HG02981 (cell line): ENCODE data around the gene TMEM212.

Source experiments
- ATAC-seq: cut with Tn5 transposase; IDR thresholded peaks from one replicate; pipeline ENCODE4 v1.9.1; 2021; ENCODE audit warnings: mild to moderate bottlenecking, moderate library complexity; ENCODE audit not compliant: unreplicated experiment

The TMEM212 gene

DNA sequence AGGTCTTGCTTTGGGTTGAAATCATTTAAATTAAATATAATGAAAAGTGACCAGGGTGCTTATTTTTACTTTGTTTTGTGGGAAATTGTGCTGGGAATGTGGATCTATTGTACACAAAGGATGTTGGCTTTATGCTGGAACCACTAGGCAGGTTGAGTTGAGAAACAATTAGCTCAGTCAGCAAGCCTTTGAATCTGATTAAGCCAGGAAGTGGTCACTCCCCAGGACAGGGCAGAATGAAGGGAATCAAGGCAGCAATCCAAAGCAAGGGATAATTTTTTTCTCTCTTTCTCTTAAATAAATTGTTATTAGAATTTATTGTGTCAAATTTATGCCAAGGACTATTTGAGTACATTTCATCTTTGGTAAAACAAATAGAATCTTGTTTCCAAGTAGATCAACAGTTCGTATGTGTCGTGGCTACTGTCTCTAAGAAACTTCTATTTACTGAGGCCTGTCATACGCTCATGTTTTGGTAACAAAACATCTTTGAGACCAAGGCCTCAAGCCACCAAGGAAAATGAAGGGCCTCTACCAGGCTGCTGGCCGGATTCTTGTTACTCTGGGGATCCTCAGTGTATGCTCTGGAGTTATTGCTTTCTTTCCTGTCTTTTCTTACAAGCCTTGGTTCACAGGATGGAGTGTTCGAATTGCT lies at the start of gene TMEM212:
TSS of gene TMEM212 (plus strand) at position 486 of the 655 bp plus-strand sequence. CDS start at position 521, 35 bp downstream.
- no peak for ATAC-seq

DNA sequence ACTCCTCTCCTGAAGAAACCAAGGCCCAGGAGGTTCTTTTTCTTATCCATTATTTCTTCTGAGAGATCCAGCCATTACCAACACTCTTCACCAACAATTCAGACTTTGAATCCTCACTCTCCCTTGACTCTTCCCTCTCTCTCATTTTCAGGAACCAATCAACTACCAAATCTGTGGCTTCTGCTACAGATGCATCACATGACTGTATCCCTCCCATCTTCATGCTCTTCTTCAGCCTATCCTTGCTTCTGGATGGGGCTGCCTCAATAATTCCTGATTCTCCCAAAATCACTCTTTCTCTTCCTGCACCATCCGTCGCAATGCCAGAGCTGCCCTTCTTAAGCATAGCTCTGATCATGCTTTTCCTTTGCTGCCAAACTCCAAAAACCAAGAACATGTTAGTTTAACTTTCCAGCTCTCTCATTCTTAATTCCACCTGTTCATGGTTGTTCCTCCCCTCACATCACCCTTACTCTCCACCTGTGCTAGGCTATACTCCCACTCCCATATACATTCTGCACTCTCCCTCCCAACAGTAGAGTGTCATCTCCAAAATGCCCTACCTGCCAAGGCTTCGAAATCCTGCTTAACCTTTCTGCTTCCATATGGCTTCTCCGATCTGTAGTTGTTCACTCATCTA lies 46.4 kb upstream of the TMEM212 start:
- ATAC-seq = peak; percentile 4

DNA sequence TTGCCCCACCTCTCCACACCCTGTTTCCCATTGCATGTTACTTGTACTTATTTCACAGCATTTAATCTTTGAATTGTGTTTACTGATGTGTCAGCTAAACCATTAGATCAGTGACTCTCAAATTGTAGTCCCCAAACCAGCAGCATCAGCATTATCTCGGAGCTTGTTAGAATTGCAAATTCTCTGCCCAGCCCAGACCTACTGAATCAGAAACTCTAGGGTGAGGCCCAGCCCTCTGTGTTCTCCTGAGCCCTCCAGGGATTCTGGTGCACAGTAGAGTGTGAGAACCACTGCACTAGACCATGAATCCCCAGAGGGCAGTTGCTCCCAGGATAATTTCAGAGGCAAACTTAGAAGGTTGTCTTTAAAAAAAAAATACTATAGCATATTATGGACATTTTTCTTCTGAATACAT lies 45.9 kb upstream of the TMEM212 start:
- peak; percentile 72 for ATAC-seq

DNA sequence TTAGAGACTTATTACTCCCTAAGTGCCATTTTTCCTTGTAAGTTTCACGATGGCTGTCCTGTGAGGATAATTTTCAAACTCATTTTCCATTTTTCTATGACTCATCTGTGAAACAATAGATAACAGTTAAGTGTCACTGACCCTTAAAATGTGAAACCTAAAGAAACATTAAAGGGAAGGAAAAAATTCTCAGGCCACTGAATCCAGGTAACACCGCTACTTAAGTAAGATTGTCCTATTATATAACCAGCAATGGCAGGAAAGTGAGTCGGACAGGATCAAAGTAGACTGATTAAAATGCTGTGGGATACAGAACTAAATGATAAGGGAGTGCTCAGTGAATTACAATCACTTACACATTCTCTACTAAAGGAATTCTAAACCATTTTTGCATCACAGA lies 45.3 kb upstream of the TMEM212 start:
- ATAC-seq = no peak

DNA sequence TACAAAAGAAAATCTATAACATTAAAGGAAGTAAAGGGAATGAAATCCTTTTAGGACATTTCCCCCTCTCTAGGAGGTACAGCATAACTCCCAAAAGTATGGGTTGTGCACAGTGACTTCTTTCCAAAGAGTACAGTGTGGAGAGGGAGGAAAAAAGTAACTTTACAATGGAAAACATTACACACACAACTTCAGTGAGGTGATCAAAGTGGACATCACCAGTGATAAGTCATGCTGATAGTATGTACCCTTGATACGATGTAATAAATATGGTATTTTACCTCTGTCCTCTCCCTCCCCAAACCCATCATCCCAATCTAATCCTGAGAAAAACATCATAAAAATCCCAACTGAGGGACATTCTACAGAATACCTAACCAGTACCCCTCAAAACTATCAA lies 43.6 kb upstream of the TMEM212 start:
- ATAC-seq = no peak

DNA sequence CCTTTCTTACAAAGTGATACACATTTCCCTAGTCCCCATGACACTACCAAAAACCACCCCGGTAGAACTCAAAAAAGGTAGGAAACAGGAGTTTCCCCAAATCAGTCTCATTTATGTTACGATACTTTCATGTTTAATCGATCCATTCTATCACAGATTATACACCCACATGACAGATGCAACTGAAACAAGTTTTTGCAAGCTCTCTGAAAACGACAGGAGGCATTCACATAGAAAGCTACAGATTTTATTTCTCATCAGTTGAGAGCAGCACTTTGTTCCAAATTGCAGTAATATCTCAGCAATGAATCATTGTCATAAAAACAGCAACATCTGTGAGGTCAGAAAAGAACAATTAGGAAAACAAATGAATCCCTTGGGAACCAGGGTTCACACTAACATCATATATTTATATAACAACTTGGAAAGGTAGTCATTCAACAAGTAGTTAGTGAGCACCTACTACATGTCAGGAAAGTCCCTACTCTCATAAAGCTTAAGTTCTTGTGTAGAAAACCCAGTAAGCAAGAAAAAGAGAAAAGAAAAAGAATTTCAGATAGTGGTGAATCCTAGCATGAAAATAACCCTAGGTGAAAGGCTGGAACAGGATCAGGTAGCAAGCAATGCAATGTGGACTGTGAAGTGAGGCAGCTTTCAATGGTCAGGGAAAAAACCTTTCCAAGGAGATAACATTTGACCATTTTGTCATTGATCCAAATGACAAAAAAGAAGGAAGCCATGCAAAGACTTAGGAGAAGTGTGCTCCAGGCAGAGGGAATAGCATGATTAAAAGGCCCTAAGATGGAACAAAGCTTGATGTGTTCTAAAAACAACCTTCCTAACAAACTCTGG lies 41.2 kb upstream of the TMEM212 start:
- ATAC-seq = no peak

DNA sequence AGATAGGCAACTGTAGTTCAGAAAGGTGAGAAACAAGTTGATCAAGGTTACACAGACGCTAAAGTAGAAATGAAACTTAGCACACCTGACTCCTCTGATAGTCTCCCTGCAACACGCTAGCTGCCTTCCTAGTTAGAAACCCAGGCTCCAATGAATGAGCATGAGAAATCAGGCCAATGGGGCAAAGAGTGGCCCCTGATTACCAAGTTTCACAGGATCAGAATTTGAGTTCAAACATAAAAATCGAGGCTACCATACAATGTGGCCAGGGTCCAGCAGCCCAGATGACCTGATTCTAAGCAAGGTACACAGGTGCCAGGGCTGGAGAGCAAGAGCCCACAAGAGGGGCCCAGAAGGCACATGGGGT lies 40.6 kb upstream of the TMEM212 start:
- ATAC-seq = peak; percentile 35

DNA sequence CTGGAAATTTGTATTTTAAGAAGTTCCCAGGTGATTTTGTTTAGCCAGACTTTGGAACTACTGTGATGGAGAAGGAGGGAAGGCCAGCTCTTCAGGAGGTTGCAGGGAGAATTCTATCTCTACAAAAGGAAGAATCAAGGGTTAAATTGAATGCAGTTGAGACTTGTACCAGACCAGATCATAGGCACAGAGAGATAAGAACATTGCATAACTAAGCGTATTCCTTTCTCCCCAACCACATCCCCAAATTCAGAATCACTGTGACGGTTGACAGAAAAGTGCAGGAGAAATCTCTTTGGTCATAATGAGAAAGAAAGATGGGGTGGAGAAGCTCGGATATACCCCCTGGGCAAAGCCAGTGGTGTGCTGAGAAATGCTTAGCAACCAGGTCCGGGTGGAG lies 40.1 kb upstream of the TMEM212 start:
- no peak for ATAC-seq

DNA sequence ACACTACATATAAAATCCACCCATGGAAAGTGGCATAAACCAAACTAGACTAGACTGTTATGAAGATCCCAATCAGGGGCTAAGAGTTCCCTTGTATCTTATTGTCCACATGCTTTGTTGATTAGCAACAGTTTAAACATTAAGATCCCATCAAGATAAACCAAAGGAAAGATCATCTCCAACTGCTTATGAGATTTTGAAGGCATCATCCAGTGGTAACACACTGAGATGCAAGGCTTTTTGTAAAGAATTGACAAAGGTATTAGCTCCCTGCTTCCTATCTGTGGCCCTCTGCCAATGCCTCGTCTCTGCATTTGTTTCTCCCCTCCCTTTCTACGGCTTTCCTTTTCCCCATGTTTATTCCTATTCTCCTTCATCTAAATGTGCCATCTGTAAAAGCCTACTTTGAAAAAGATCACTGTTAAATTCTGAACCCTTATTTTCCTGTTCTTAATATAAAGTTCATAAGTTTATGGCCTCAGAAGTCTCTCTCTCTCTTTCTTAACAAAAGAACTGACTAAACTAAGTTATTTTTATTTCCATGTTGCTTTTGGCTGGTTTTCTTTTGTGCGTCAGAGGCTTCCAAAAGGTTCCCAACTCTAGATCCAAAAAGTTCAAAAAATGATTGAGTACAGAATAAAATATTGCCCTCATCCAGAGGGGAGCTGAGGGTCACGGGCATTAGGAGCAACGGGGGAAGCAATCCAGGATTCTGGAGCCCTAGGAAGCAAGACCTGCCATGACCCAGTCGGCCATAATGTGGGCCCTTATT lies 38.3 kb upstream of the TMEM212 start:
- no peak for ATAC-seq

DNA sequence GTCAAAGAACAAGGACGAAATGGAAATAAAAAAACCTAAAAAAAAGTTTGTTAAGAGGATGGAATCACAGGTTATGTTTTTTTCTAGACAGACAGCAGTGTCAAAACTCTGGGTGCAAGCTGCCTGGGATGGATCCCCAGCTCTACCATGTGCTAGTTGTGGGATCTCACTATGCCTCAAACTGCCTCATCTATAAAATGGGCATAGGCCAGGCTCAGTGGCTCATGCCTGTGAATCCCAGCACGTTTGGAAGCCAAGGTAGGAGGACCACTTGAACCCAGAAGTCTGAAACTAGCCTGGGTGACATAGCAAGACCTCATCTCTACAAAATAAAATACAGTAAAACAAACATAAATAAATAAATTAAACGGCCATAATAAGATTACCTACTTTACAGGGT lies 37.5 kb upstream of the TMEM212 start:
- no peak for ATAC-seq

DNA sequence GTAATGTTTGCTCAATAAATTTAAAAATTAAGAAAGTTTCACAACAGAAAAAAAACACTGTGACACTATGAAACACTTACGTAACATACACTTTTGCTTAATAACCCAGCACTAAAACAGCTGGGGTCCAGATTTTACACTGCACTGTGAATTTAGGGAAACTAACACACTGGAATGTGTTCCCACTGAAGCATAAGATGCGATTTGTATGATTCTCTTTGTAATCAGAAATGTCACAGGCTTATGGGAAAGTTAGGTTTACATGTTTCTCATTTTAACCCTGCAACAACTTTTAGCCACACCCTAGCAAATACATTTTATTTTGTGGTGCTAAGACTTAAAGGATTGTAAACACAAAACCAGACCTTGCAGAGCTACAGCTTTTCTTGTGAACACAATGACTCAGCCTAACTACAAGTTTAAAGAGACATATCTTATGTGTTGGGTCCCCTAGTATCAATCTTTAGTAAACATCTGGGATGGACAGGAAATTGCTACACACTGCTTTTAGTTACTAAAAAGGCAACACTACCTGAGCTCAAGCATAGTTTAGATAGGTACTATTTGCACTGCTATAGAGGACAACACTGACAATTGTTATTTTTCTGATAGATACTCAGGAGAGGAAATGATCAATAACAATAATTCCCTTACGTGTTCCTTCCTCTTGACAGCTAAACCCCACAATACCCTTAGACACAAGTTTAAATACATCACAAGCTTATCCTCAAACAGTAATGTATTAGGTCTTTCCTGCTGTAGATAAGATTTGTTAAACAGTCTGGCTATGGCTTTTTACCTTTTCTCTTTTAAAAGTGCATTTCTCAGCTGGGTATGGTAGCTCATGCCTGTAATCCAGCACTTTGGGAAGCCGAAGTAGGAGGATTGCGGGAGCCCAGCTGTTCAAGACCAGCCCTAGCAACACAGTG lies 36.7 kb upstream of the TMEM212 start:
- ATAC-seq = no peak

DNA sequence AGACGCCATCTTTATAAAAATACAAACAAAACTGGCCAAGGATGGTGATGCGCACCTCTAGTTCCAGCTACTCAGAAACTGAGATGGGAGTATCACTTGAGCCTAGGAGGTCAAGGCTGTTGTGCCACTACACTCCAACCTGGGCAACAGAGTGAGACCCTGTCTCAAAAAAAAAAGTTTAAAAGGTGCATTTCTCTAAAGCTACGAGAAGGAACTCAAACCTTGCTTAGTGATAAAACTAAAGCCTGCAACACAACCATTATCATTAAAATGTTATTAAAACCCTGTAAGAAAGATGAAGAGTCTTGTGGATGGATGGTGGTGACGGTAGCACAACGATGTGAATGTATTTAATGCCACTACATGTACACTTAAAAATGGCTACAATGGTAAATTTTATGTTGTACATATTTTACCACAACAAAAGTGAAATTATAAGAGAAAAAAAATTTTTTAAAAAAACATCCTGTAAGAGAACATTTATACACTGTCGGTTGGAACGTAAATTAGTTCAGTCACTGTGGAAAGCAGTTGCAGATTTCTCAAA lies 35.9 kb upstream of the TMEM212 start:
- ATAC-seq = no peak

DNA sequence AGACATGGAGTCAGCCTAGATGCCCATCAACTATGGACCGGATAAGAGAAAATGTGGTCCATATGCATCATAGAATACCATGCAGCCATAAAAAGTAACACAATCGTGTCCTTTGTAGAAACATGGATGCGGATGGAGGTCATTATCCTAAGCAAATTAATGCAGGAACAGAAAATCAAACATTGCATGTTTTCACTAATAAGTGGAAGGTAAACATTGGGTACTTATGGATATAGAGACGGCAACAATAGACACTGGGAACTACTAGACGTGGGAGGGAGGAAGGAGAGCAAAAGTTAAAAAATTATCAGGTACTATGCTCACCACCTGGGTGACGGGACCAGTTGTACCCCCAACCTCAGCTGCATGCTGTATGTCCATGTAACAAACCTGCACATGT lies 35.3 kb upstream of the TMEM212 start:
- no peak for ATAC-seq

DNA sequence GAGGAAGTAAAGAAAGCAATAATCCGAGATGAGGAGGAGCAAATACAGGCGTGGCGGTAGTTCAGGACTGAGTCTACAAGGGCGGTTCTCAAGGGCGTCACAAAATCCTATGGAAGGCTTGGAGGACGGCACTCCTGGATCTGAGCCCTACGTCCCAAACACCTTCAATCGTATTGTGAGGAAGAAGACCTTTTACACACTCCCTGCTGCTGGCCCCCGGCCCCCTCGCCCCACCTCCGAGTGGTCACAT lies 33.6 kb upstream of the TMEM212 start:
- ATAC-seq = peak; percentile 33

DNA sequence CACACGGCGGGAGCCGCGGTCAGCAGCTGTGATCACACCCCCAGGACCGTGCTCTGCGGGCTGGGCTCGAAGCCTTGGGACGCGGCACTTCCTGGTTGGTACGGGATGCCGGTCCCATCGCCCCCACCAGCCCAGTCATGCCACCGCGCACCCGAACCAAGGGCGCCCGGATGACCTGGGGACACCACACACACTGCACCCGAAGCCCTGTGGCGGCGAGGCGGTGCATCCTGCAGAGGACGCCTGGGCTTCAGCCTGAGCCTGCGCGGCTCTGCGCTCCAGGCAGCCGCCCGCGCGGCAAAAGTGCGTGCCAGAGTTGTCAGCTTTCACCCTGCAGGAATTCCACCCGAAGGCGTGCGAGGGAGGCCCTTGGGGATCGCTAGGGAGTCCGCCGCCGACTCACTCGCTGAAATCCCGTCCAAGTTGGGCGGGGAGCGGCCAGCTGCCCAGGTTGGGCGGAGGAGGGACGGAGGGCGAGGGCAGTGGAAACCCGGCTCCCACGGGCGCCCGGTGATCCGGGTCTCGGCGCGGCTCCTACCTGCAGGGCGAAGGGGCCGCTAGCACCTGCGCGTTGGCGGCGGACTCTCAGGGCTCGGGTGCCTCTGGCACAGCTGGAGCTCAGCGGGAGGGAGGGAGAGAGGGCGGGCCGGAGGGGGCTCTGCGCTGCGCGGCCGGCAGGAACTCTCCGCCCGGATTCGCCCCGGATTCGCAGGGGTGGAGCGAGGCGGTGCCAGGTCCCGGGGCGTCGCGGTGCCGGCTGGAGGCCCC lies 33.1 kb upstream of the TMEM212 start, which contains the start of gene PLD1:
TSS of gene PLD1 (minus strand) at position 623 of the 768 bp plus-strand sequence. CDS start 72,432 bp downstream, outside the sequence.
- peak; percentile 53 for ATAC-seq

DNA sequence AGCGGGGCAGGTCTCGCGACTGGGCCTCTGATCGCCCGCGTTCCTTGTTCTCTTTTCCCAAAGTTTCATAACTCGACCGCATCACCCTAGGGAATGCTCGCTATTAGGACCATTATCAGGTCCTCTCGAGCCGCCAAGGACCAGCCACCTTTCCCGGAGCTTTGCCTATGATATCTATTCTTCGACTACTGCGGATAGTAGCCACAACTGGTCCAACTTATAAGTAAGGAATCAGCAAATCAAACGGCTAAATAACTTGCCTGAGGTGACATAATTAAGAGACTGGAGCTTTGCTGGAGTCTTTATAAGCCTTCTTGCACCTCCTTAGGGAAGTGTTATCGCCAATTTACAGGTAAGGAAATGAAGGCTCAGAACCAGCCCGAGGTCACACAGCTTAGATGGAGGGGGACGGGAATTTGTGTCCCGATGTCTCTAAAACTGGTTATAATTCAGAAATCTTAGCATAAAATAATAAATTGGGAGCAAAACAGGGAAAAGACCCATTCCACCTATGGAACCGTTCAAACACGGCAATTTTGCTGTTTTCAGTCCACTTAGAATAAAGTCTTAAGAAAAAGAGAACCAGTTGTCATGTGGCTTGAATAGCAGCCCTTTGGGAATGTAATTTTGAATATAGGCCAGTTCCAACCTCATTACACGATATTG lies 32.4 kb upstream of the TMEM212 start:
- ATAC-seq = no peak

DNA sequence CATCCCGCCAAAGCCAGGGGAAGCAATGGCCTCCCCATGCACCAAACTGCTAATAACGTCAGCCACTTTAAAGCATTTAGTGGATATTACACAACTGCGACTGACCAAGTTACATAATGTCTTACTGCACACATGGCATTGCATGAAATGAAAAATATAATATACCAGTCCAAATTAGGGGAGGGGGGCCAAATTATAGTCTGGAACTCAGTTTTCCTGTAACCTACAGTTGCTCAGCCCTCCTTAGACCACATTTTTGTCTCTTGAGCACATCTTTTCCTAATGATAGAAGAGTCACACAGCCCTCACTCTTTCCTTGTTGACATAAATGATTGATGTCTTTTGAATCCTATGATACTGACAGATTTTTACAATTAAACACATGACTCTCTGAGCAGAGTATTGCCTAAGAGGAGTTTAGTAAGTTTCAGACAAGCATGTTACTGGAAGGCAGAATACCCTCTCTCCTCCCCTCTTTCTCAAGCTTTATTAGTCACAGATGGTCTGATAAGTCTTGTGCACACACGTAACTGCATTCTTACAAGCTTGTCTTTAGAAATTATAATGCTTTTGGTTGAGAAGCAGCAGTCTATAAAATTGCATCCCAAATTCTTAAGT lies 31.7 kb upstream of the TMEM212 start:
- no peak for ATAC-seq

DNA sequence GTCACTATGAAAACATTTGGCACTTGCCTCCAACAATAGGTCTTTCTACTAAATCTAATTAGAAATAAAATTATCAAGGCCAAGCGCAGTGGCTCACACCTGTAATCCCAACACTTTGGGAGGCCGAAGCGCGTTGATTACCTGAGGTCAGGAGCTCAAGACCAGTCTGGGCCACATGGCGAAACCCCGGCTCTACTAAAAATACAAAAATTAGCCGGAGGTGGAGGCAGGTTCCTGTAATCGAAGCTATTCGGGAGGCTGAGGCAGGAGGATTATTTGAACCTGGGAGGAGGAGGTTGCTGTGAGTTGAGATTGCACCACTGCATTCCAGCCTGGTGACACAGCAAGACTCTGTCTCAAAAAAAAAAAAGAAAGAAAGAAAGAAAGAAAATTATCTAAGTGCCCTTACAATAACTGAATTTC lies 31.2 kb upstream of the TMEM212 start:
- ATAC-seq = no peak
